ENCODE data around the gene DDIT4L.
"Not testable (repeated sequence)": the region's sequence is repeated elsewhere in the genome, so short reads cannot be mapped to it uniquely, and the experiment has no call there.

The DDIT4L gene, protein sequence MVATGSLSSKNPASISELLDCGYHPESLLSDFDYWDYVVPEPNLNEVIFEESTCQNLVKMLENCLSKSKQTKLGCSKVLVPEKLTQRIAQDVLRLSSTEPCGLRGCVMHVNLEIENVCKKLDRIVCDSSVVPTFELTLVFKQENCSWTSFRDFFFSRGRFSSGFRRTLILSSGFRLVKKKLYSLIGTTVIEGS

DNA sequence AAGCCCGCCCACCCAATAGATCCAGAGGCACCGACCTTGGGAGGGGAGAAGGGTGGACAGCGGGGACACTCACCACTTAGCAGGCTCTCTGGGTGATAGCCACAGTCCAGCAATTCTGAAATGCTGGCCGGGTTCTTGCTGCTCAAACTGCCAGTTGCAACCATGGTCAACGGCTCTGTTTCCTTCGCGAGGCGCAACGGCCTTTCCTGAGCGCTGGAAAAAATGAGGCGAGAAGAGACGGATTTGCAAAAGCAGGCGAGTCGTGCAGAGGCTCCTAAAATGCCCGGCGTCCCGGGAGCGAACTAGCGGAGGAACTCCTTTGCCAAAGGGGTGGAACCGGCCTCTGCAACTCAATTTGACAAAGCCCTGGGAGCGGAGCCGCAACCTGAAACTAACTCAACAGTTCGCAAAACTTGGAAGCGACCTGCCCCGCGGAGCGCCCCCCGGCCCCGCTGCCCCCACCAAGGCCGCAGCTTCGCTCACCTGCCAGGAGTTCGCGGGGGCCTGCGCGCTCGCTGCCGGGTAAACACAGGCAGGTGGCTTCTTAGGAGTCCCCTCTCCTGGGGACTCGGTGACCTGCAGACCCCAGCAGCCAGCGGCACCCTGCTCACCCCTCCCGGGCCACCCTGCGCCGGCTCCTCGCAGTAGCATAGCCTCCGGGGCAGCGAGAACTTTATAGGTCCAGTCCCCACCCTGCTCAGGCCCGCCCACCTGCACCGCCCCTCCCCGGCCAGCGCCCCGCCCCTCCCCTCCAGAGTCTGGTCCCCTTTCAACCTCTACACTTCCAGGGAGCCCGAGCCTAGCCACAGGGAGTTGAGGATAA, at the start of gene DDIT4L:
Gene DDIT4L, minus strand, starts transcription at position 649 of the 823 bp plus-strand sequence. Its CDS starts 485 bp downstream, at position 164.
- in situ Hi-C loops (cut with HindIII; ENCODE audit: low sequenced_read_pairs) = no loop called here

DNA sequence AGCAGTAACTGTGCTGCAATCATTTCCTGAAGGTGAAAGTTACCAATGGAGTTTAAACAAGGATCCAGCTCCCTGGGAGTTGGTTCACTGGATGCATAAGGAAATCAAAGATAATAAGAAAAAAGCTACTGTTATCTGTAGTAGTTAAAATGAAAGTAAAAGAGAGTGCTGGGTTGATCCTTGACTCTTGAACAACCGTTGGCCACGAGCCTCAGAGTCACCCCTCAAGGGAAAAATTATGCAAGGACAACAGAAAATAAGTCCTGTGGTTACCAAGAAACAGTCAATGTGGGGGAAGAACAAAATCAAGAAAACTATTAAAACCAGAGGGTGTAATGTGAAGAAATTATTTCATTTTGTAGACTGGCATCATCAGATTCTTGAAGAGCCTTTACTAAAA, 49.7 kb upstream of the DDIT4L start:
- in situ Hi-C loops (cut with HindIII; ENCODE audit: low sequenced_read_pairs) = no loop called here

DNA sequence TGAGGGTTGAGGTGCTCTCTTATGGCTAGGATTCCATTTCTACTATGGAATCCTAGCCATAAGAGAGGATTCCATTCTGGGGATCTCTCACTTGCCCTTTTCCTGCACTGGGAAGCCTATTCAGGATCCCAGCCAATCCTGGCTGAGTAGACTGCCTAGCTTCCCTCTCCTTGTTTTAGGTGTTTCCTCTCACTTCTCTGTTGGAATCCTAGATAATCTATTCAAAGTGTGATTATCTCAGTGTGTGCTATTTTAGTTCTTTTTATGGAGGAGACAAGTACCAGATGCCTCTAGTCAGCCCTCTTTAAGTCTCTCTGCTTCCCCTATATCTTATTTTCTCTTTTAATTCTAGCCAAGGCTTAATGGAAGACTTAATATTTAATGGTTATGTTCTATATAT, 34.5 kb upstream of the DDIT4L start:
- in situ Hi-C loops (cut with HindIII; ENCODE audit: low sequenced_read_pairs) = no loop called here

DNA sequence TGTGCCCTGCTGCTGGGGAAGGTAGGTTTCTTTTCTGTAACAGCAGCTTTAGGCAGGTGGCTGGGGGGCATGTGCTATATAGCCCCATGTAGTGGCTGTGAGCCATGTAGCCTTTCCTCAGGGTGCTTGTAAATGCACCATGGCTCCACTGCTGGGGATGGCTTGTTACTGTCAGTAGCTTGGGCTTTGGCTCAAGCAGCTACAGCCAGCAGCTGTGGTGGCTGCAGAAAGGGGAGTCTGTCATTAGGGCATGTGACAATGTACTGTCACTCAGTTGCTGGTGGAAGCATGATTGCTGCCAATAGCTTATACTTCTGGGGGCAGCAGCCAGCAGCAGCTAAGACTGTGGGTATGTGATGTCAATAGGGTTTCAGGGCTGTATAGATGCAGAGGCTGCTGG, 33.9 kb upstream of the DDIT4L start:
- in situ Hi-C loops (cut with HindIII; ENCODE audit: low sequenced_read_pairs) = no loop called here

DNA sequence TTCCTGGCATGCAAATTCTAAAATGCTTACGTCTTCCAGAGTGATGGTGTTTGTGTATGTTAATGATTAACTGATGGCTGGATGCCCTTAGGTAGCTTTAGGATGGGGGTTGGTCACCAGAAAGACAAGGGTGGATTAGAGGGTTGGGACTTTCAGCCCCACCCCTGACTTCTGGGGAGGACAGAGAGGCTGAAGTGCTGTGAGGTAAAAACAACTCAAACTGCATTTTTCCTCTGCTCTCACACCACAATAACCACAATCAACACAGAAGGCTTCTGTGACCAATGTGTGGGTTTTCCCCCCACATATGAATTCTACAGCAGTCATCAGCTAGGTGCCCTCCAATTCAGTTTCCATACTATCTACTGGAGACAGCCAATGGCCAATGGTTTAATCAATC, 18.7 kb upstream of the DDIT4L start:
- in situ Hi-C loops (cut with HindIII; ENCODE audit: low sequenced_read_pairs) = no loop called here

DNA sequence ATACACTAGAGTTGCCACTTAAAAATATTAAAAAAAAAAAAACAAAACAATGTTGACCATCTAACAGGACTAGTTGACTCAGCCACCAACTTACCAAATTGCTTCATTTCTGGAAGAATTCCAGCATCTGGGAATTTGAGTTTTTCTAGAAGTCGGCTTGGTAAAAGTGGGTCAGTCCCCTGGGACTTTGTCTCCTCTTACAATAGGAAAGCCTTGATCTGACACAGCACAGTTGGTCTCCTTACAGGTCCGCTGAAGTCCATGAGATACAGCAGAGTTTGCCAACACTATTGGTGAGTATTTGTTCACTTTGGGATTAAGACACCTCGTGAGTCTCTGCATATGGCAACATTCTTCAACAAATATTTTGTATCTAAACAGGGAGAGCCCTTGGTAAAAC, 18.2 kb upstream of the DDIT4L start:
- in situ Hi-C loops (cut with HindIII; ENCODE audit: low sequenced_read_pairs) = no loop called here

DNA sequence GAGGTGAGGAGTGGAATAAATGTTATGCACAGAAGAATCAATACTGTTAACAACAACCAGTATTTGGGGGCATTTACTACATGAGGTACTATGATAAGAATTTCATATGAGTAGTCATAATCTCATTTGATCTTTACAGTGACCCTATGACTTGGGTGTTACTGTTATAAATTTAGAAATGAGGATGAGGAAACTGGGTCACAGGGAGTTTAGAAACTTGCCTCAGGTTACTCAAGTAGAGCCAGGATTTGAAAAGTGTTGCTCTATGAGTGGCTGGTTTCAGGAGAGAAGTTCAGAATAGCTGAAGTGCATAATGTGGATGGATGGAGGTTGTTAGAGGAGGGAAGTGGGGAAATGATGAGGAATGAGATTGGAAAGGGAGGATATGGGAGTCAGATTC, 16.6 kb upstream of the DDIT4L start:
- in situ Hi-C loops (cut with HindIII; ENCODE audit: low sequenced_read_pairs) = no loop called here

DNA sequence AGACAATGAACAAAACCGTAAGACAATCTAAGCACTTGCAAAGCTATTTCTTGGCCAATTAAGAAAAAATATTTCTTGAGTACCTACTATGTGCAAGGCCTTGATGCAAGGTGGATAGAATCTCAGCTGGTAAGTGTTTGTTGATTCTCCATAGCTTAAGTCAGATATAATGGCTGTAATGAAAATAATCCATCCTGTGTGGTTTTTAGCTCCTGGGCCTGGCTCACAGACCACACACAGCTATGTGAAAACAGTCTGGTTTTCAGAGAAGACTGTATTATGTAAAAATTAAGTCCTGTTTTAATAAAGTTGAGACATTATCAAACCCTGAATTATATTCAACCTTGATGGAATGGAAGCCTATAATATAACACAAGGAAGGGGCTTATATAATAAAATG, 7.8 kb upstream of the DDIT4L start:
- in situ Hi-C loops (cut with HindIII; ENCODE audit: low sequenced_read_pairs) = no loop called here

DNA sequence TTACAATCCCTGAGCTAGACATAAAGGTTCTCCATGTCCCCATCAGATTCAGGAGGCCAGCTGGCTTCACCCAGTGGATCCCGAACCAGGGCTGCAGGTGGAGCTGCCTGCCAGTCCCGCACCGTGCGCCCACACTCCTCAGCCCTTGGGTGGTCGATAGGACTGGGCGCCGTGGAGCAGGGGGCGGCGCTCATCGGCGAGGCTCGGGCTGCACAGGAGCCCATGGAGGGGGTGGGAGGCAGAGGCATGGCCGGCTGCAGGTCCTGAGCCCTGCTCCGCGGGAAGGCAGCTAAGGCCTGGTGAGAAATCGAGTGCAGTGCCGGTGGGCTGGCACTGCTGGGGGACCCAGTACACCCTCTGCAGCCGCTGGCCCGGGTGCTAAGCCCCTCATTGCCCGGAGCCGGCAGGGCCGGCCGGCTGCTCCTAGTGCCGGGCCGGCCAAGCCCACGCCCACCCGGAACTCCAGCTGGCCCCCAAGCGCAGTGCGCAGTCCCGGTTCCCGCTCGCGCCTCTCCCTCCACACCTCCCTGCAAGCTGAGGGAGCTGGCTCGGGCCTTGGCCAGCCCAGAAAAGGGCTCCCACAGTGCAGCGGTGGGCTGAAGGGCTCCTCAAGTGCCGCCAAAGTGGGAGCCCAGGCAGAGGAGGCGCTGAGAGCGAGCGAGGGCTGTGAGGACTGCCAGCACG, 6.3 kb upstream of the DDIT4L start:
- in situ Hi-C loops (cut with HindIII; ENCODE audit: low sequenced_read_pairs) = not testable (repeated sequence)

DNA sequence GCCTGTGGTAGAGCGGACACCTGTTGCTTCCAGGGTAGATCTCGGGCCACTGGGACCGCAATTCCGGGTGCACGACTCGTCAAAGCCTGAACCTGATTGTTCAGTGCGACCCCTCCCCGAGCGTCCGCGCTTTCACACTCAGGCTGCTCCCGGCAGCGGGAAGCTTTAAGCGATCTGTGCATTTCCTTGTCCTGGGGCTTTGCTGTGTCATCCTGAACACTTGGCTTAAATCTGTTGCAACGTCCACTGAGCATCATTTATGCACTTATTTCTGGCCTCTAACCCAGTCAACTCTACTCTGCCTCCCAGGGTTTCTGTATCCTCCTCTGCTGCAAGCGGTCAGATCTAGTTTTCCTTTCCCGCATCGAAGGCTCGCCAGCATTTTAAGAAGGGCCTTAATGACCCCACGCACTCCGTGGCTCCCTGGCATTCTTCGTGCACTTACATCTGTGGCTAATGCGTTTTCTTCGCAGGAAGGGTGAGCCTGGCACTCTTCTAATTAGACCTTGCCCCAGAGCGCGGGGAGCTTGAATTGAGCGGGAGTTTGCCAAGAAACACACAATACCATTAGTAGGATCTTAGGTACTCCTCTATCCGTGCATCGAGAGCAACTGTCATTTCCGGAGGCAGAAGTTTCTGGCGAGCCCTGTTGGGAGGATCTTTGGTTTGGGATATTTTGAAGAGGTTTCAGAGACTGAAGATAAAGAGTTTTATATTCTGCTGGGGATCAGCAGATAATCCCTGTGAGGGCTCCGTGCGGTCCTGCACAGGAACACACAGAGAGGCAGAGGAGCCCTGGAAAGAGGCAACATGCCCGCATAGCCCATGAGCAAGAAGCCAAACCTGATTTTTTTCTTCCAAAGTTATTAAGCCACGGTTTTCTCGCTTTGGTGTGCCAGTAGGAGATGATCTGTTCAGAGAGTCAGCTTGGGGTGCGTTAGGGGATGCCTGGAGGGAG, 654 bp upstream of the DDIT4L start:
- in situ Hi-C loops (cut with HindIII; ENCODE audit: low sequenced_read_pairs) = no loop called here

DNA sequence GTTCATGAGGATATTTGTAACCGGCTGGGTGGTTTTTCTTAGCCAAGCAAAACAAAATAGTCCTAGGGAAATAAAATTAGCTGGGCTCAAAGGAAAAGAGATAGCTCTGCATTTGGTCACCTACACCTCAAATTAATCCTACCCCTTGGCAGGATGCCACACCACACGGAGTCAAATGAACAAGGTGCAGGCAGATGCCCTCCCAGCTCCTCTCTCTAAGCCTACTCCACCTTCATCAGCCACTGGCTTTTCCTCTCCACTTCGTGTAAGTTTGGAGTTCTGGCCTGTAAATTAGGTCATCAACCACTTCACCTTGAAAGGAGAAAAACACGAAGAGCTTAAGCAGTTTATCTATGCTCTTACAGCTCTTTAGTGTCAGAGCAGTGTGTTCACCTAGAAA, 1.4 kb downstream of the DDIT4L start:
- in situ Hi-C loops (cut with HindIII; ENCODE audit: low sequenced_read_pairs) = no loop called here

DNA sequence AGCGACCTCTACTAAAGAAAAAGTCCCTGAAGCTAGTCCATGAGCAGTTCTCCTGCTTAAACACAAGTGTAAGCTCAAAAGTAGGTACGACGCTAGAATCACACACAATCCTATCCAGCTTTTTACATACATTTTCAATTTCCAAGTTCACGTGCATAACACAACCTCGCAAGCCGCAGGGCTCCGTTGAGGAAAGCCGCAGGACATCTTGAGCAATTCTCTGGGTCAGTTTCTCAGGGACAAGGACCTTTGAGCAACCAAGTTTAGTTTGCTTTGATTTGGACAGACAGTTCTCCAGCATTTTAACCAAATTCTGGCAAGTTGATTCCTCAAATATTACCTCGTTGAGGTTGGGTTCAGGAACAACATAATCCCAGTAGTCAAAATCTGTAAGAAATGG, 2.5 kb downstream of the DDIT4L start:
- in situ Hi-C loops (cut with HindIII; ENCODE audit: low sequenced_read_pairs) = no loop called here

DNA sequence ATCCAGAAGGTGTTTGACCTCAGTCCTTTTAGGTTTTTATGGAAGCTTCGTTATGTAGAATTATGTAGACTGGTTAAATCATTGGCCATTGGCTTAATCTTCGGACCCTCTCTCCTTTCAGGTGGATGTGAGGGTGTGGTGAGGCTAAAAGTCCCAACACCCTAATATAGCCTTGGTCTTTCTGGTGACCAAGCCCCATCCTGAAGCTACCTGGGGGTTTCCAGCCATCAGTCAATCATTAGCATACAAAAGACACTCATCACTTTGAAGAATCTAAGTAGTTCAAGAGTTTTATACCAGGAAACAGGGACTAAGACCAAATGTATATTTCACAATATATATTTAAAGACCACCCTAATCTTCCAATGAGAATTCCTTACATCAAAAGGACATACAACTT, 5.5 kb downstream of the DDIT4L start:
- in situ Hi-C loops (cut with HindIII; ENCODE audit: low sequenced_read_pairs) = no loop called here

DNA sequence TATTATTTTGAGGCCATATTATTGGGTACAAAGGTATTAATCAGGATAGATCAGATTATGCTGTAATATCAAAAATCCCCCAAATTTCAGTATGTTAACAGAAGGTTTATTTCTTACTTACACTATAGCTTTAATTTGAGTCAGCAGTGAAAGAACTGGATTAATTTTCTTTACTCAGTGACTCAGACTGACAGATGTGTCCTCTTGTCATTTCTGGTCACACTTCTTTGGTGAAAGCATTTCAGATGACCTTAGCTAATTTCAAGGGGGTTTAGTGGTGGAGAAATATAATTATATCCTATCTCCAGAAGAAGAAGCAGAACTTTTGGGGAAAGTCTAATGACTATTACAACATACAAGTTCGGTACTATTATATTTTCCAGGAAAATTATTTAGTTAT, 12.4 kb downstream of the DDIT4L start:
- in situ Hi-C loops (cut with HindIII; ENCODE audit: low sequenced_read_pairs) = no loop called here

DNA sequence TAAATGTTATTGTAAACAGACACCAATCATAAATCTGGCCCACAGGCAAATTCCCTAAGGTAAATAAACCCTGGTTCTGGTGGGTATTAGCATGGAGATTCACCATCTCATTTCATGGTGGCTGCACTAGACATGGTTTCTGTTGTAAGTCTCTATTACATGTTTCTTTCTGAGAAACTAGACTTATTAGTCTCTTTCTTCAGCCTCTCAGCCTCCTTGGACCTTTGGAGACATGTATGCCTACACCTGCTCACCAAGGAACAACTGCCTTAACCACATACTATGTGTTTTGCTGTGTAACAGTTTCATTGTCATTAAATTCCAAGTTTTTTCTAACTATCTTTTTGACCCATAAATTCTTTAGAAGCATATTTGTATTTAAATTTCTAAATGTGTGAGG, 13.1 kb downstream of the DDIT4L start:
- in situ Hi-C loops (cut with HindIII; ENCODE audit: low sequenced_read_pairs) = no loop called here

DNA sequence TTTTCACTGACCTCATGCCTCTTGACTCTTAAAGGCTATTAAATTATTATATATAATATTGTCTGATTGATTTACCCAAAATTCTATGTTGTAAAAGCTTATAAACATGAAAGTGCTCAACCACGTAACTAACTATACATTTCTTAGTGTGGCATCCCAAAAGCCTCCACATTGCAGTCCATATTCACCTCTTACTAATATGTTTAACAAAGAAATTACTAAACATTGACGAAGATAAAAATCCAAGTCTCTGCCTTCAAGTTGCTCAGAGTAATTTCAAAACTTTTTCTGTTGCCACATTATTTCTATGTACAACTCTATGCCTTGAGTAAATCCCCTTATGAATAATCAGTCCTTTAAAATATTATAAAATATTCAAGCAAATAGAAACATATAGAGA, 14.4 kb downstream of the DDIT4L start:
- in situ Hi-C loops (cut with HindIII; ENCODE audit: low sequenced_read_pairs) = no loop called here

DNA sequence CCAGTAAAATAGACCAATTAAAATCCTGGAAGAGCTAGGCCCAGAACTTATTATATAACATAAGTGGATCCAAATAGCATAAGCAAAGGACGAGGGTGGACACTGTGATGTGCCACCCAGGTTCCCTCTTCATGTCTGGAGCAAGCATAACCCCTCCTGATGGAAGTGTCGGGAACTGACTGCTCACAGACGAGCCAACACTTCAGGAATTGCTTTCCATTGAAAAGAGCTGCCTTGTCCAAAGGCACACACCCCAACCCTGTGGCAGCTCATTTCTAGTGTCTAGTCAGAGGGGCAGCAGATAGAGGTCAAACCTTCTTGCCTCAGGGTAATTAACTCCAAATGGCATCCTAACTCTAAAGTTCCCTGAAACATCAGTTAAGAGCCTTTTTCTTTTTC, 15.3 kb downstream of the DDIT4L start:
- in situ Hi-C loops (cut with HindIII; ENCODE audit: low sequenced_read_pairs) = no loop called here

DNA sequence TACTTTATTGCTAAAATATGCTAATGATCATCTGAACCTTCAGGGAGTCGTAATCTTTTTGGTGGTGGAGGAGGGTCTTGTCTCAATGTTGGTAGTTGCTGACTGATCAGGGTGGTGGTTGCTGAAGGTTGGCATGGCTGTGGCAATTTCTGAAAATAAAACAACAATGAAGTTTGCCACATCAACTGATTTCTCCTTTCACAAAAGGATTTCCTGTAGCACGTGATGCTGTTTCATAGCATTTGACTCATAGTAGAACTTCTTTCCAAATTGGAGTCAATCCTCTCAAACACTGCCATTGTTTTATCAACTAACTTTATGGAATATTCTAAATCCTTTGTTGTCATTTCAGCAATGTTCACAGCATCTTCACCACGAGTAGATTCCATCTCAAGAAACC, 19.3 kb downstream of the DDIT4L start:
- in situ Hi-C loops (cut with HindIII; ENCODE audit: low sequenced_read_pairs) = no loop called here

DNA sequence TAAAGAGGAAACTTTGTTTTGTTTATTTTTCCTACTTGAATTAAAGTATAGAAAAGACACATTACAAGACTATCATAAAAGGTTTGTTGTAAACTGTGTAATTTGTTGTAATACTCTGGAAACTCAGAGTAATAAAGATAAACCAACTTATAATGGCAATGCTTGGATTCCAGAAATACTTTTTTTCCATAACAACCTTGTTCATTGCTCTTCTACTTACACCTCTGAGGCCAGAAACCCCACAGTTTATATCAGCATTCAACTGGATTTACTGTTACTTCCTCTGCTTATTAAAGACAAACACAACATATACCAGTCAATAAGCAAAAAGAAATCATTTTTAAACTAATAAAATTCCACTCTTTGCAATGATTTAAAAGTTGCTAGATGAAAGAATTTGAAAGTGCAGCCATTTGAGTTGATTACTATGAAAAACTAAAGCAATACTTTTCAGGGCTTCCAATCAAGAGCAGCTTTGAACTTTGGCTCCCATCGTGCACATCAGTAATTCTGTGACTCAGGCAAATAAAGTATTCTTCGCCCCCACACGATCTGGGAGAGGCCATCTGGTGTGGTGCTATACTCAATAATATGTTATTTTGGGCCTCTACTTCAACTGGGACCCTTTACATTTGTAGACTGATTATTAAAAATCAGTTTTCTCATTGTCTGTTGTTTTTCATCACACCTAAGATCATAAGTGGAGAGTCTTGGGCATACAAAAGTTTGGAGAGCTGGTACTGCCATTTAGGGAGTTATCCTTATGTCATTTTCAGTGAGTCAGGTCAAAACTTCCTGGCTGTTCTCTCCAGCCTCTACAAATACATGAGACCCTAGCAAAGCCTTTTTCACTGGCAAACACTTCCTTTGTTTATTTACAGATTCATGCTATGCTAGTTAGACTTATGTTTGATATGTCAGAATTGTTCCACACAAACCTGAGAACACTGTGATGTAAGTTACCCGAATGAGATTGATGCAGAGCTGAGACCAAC, 20.5 kb downstream of the DDIT4L start:
- in situ Hi-C loops (cut with HindIII; ENCODE audit: low sequenced_read_pairs) = no loop called here

DNA sequence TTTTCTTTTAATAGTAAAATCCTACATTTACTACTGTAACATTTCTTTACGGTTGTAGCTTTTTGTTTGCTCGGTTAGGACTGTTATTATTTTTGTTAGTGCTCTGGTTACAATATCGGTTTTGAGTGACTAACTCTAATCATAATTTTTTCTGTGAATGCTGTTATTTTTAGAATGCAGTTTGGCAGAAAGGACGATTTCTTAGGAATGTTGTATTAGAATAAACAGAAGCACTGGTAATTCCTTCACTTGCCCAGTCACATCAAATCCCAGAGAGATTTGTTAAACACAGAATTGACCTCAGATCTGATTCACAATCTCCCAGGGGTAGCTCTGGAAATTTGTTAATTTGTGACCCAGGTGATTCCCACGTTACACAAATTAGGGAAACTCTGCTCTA, 21.7 kb downstream of the DDIT4L start:
- in situ Hi-C loops (cut with HindIII; ENCODE audit: low sequenced_read_pairs) = no loop called here

All from endothelial cell of hepatic sinusoid (primary cell).